Smooth muscle cell of the brain vasculature (primary cell): ENCODE measurements around the gene CARHSP1.
"Not testable (repeated sequence)": the region's sequence is repeated elsewhere in the genome, so short reads cannot be mapped to it uniquely, and the experiment has no call there.

Source experiments
- DNase-seq: peaks from one replicate; pipeline ENCODE4 v3.0.0-alpha.2; 2012; ENCODE audit warnings: low read depth, low spot score

CARHSP1 gene

DNA sequence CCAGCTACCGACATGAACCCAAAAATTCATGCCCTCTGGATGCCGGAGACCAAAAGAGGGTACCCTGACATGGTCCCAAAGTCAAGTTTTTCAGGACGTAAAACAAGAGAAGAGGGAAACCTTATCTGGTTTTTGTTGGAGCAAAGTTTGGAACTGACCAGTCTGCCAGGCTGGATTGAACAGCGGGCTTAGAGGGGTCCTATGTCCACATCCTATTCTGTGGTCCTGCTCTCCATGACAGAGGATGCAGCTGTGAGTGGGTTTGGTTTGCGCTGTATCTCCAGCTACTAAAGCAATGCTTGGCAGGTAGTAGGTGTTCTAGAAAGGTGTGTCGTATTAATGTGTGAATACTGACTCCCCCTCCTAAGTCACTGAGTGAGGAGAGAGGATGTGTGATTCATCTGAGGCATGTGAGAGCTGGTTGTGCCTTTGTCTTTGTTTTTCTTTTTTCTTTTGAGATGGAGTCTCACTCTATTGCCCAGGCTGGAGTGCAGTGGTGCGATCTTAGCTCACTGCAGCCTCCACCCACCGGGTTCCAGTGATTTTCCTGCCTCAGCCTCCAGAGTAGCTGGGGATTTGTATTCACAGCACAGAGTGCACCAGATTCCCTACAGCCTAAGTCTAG lies 40.2 kb downstream of the CARHSP1 start:
- no peak for DNase-seq

DNA sequence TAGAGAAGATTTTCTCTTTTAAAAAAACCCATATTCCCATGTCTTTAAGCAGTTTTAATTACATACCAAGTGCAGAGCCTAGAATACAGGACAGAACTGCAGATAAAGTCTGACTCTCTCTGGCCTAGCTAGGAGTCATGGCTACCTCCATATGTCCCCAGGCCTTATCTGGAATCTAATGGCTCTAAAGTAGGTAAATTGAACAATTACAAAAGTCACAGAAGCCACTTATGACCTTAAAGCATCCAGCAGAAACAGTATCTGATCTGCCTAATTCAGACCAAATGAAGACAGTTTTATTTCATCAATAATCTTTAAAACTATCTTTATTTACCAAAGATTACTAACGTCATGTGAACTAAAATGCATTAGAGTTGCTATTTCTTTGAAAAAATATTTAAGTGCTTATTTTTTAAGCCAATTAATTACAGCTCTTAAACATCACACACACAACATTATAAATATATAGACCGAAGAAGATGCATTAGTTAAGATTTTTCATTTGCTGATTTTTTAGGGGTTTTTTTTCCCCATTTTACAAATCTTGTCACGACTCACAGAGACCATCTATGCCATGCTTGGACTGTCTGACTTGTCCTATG lies 42.4 kb downstream of the CARHSP1 start:
- no peak for DNase-seq

DNA sequence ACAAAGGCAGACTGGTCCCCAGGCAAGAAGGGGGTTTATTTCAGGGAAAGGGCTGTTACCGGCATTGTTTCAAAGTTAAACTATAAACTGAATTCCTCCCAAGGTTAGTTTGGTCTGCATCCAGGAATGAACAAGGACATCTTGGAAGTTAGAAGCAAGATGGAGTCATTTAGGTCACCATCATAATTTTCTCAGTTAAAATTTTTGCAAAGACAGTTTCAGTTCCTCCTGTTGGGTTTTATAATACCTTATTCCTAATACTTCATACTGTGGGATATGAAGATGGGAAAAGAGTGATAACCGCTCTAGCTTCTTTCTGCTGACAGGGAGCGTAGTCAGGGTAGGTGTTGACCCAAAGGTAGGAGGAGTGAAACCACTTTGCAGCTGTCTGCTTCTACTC lies 46.4 kb downstream of the CARHSP1 start:
- DNase-seq: no peak

DNA sequence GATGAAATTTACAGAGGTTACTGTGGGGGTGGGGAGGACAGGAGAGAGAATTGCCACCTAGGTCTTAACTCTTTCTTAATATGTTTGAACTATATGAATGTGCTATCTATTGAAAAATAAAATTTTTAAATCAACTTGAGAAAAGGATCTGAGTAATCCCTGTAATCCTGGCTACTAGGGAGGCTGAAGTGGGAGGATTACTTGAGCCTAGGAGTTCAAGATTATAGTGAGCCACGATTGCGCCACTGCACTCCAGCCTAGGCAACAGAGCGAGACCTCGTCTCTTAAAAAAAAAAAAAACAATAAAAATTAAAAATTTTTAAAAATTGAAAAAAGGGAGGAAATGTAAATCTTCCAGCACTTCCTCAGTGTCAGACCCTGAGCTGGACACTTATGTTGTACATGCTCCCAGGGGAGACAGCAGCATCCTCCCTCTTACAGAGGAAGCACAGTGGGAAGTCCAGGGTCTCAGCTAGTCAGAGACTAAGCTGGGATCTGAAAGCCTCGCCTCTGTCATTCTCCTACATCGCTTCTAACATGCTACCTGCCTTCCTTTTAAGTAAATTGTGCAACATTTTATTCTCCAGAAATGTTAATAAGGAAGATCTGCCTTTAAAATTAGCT lies 49.3 kb downstream of the CARHSP1 start:
- DNase-seq: no peak

DNA sequence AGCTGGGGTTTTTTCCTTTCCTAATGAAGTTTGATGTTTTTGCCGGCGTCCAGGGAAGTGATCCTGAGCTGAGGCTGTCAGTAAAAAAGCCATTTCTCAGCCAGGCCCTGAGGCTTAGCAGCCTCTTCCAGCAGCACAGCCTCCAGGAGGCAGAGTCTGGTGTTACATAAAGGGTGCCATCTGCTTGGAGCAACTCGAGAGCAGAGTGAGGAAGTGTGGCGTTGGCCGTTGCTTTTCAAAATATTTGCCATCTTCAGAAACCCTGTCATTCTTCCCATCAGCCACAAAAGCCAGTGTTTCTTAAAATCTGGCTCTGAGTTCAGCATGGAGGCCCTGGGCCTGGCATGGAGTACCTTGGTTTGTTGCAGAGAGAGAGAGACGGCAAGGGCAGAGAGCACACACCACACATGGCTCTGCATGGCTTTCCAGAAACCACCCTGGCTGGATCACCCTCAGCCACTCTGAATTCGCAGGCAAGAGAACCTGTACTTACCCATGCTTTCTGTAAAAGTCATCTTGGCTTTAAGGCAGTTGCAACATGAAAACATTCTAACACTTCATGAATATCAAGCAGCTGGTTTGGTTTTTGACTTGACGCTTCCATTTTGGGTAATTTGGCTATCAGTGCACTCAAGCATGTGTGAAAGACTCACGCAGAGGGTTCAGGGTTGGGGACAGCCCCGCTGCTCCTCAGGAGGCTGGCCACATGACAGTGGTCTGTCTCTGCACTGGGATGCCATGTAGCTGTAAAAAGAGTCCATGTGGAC lies 50.1 kb downstream of the CARHSP1 start:
- no peak for DNase-seq

DNA sequence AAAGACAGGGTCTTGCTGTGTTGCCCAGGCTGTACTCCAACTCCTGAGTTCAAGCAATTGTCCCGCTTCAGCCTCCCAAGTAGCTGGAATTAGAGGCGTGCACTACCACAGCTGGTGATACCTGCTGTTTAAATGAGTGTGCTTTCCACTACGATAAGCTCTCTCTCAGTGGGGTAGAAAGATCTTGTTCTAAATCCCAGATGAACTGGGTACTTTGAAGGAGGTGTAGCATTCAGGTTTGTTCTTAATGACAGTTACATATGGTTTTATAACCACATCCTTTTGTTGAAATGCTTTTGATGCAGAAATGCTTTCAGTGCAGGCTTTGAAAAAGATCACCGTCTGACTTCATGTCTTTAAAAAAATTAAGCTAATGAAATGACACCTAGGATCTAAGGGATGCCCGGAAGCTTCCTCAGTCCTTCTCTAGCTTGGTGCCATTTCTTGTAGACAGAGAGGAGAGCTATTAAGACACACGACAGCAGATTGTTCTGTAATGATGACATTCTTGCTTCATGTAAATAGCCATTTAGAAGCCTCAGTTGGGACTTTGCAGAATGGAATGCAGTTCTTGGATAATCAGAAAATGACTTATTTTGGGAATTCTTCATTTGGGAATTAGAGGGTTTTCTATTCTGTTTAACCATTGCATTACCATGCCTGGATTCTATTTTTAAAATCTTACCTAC lies 51.7 kb downstream of the CARHSP1 start:
- DNase-seq: no peak

DNA sequence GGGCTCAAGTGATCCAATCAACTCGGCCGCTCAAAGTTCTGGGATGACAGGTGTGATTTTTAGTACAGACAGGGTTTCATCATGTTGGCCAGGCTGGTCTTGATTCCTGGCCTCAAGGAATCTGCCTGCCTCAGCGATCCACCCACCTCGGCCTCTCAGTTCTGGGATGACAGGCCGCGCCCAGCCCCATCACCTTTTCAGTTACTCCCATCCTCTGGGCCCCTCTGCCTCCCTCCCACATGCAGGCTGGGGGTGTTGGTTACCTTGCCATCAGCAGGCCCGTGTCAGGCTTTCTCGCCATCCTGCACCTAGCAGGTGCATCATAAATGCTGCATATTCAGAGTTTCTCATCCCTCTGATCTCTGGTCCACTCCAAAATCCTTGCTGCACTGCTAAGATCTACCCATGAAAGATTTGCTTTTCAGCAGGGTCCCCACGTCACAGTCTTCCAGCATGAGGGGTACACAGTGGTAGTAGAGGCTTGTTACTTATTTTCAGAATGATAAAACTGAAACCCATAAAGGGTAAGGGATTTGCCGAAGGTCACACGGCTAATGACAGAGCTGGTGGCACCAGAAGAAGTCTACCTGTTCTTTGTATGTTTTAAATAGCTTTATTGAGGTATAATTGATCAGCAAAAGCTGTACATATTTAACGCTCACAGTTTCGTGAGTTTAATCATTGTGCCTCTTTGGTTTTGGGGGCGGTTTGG lies 54.6 kb downstream of the CARHSP1 start:
- no peak for DNase-seq

DNA sequence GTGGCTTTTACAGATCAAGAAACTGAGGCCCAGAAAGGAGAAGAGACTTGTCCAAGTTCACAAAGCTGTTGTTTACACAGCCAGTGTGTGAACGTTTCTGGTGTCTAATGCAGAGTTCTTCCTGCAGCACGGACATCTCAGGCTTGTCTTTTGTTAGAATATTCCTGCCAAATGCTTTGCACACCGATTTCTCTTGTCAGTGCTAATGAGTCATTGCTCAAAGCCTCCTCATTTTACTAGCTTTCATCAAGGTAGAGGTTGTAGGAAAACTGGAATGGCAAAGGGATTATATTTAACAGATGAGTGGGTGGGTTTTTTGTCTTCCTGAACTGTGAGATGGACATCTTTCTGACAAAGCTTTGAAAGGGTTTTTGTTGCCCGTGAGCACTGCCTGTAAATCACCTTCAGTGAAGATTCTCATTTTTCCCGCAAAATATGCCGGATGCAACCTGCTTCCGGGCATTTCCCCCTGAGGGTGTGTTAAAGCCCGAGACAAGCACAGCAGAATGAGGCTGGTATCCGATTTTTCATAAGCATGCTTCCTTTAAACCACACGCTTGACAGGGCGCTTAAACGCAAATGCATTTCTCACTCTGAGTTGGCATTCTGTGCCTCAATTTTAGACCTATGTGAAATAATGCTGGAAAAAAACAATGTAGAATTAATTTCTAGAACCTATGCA lies 56.5 kb downstream of the CARHSP1 start:
- no peak for DNase-seq

DNA sequence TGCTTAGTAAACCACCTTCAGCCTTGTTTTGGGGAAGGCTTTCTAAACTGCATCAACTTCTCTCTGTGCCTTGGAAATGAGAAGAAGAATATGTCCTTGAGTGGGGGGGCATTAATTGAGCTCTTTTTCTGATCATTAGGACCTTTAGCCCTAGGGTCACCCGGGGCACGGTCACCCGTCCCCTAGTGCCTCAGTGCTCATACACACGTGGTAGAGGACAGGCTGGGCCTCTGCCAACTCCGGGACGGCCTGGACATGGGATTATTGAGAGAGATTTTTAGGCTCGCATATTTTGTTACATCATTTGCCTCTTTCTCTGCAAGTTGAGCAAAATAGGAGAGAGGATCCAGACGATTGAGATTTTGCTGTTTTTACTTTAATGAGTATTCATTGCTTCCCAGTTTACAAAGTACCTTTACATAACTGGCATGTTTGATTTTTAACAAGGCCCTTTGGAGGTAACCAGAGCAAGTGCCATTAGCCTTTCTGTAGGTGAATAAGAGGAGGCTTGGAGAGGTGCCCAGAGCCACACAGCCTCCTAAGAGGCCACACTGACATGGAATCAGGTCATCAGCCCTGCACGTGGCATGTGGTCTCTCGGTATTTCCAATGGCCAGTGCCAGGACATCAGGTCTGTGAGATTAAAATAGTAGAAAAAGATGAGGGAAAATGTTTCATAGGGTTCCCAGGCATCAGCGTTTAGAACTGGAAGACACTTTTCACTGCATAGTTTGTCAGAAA lies 60.0 kb downstream of the CARHSP1 start:
- no peak for DNase-seq

DNA sequence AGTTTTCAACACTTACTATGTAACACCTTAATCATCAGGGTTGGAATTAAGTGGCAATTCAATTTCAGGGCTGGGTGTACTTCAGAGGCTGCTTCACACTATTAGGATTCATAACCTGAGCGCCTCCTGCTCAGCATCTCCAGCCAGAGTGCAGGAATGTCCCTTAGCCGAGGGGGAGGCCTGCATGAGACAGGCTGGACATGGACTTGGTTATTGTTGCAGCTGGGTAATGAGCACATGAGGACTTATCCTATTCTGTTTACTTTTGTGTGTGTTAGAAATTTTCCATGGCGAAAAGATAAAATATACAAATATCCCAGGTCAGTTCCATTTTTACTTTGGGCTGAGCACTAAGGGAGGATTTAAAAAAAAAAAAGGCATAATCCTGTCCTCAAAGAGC lies 60.8 kb downstream of the CARHSP1 start:
- no peak for DNase-seq

DNA sequence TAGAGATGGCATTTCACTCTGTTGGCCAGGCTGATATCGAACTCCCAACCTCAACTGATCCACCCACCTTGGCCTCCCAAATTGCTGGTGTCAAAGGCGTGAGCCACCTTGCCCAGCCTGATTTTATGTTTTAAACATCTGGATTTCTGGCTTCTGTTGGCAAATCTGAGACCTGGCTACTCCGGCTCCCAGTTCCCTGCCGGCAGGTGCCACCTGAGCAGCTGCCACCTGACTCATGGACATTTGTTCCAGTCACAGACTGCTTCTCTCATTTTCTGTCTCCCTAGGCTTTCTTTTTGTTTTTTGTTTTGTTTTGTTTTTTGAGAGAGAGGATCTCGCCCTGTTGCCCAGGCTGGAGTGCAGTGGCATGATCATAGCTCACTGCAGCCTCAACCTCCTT lies 61.6 kb downstream of the CARHSP1 start:
- DNase-seq: no peak

DNA sequence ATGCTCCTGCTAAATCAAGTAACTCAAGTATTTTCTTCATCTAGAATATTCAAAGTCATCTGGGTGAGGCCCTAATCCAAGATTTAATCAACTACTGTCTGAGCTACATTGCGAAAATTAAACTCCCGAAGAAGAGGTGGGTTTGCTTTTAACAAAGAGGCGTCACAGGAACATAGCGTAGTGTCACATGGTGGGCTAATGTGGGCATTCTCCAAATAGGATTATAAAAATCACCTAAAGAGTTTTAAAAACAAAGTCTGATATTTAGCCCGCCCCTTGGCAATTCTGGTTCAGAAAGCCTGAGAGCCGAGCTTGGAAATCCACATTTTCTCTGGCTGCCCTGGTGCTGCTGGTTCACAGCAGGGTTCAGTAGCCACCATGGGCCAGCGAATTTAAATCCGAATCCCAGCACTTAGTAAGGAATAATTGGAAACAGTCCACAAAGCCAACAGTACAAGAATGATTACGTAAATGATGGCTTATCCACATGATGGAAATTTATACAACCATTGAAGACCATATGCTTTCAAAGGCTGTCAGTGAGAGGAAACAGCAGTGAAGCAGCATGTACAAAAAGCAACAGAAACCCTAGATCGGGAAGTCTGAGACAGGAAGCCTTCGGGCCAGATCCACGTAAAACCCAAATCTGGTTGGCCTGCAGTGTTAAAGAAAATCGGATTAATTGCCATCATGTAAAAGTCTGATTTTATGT lies 62.4 kb downstream of the CARHSP1 start:
- DNase-seq: no peak

DNA sequence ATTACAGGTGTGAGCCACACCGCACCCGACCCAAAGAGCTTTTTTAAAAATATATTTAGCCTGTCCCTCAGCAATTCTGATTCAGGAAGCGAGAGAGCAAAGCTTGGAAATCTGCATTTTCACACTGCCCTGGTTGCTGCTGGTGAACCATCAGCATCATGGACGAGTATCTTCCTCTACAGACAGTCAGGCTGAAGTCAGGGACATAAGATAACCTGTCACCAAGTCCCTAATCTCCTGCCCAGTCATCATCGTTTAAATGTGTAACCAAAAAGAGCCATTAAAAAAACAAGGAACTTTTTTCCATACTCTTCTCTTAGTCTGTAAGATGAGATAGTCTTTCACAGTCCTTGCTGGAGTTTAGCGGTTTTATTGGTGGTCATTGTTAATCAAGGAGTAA lies 64.5 kb downstream of the CARHSP1 start:
- no peak for DNase-seq

DNA sequence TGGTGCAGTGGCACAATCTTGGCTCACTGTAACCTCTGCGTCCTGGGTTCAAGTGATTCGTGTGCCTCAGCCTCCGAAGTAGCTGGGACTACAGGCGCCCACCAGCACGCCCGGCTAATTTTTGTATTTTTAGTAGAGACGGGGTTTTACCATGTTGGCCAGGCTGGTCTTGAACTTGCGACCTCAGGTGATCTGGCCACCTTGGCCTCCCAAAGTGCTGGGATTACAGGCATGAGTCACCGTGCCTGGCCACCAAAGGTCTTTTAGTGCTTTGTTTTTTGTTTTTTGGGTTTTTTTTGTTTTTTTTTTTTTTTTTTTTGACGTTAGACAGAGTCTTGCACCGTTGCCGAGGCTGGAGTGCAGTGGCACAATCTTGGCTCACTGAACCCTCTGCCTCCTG lies 65.1 kb downstream of the CARHSP1 start:
- DNase-seq: not testable (repeated sequence)
